GM12864 (cell line): ENCODE data around the gene MYH7.

ENCODE experiments used
- DNase-seq: peaks from one replicate; pipeline ENCODE4 v3.0.0-alpha.2; 2011; ENCODE audit warnings: low read depth
- H3K4me3 ChIP-seq: 2 replicates; pipeline ENCODE4 v1.5.1; 2011; ENCODE audit warnings: mild to moderate bottlenecking, low read depth, low read length, control low read depth
- TF ChIP-seq, protein P1 (sequence below): IDR thresholded peaks from 2 replicates; pipeline ENCODE4 v1.5.1; 2011; ENCODE audit warnings: low read depth, mild to moderate bottlenecking, moderate library complexity, low read length, control low read depth, inconsistent platforms; ENCODE audit errors: missing control alignments

The MYH7 gene

DNA sequence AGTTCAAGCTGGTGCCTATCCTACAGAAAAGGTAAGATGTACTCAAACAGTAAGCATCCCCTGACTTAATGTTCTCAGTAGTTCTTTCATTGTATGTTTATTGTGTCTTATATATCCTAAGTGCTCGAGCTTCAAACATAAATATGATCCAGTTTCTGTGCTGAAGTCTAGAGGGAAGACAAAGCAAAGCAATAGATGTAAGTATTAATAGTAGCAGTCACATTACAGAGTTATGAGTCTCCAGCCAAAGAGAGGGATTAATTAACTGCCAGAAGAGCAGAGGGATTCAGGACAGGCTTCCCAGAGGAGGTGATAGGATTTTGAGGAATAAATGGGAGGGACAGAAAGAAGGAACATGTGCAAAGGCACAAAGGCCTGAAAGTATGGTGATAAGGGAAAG is 35.5 kb upstream of the MYH7 start:
- H3K4me3 ChIP-seq, result no peak overlapping the region
- TF ChIP-seq, protein P1, sequence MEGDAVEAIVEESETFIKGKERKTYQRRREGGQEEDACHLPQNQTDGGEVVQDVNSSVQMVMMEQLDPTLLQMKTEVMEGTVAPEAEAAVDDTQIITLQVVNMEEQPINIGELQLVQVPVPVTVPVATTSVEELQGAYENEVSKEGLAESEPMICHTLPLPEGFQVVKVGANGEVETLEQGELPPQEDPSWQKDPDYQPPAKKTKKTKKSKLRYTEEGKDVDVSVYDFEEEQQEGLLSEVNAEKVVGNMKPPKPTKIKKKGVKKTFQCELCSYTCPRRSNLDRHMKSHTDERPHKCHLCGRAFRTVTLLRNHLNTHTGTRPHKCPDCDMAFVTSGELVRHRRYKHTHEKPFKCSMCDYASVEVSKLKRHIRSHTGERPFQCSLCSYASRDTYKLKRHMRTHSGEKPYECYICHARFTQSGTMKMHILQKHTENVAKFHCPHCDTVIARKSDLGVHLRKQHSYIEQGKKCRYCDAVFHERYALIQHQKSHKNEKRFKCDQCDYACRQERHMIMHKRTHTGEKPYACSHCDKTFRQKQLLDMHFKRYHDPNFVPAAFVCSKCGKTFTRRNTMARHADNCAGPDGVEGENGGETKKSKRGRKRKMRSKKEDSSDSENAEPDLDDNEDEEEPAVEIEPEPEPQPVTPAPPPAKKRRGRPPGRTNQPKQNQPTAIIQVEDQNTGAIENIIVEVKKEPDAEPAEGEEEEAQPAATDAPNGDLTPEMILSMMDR, result no peak
- DNase-seq, result no peak

DNA sequence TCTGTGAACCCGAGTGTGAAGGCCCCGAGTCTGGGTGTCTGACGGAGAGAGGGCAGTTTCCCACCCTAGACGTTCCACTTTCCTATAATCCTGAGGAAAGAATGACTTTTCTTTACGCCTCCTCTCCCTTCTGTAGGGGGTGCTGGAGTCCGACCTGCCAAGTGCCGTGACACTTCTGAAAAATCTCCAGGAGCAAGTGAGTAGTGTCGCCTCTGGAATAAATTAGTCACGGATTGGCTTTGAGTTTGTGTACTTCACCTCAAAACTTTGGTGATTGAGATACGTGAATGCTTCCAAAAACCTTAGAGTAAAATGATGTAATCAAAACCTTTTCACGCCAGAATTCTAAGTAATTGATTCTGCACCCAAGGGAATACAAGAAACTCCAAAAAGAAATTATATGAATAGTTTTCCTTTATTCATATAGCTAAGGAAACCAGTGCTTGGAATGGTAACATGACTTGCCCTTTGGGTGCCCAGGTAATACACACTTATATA is 34.5 kb upstream of the MYH7 start:
- DNase-seq, result no peak
- H3K4me3 ChIP-seq, result peak overlapping the region; percentile 80
- TF ChIP-seq, protein P1, result no peak

DNA sequence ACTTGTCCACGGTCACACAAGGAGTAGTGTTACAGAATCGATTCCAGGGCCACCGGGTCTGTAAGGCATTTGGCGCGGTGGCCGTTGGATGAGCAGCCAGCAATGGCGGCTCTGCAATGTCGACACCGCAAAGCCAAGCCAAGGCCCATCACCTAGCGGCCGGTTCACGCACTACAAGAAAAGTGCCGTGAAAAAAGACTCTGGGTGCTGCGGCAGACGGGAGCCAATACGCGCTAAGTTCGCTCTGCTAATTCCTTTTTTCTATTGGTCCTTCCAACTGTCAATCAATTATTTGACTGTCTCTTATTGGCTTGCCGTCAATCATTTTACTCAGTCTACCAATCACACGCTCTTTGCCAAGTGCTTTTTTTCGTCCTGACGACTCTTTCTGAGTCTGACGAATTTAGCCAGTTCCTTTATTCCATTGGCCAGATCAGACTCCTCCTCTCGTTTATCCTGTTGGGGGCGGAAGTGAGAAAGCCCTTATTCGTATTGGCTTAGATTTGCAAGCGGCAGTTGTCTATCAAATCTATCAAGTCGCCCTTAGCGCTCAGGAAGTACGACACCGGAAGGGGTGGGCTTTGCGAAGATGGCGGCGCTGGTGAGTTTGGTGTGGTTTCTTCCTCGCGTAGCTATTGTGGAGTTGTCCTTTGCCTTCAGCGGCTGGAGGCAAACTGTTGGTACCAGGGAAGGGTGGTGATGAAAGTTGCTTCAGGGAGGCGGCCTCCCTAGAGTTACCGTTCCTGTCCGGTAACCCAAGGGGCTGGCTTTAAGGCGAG is 33.9 kb upstream of the MYH7 start, which contains the start of gene NGDN:
TSS of gene NGDN (plus strand) at position 577 of the 779 bp plus-strand sequence. CDS start at position 590, 13 bp downstream.
- H3K4me3 ChIP-seq, result peak within 1 kb of the TSS; percentile 80
- TF ChIP-seq, protein P1, result peak; percentile 92
- peak; percentile 100 for DNase-seq

DNA sequence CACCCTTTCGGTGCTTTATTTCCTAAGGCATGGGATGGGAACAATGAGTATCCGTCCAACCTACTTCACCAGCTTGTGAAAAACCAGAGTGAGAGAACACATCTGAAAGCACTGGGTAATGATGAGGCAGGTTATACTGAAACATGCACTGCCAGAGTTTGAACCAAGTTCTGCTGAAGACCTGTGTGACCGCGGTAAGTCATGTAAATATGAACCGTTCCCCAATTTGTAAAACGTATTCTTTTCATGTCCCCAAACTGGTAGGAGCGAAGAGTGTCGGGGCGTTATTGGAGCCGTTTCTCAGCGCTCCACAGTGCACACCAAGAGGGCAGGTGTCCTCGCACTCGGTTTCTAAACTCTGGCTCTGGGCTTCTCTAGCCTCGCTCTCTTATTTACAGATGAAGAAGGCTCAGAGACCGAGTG is 33.3 kb upstream of the MYH7 start:
- TF ChIP-seq, protein P1, result no peak
- H3K4me3 ChIP-seq, result peak overlapping the region; percentile 51
- no peak for DNase-seq

DNA sequence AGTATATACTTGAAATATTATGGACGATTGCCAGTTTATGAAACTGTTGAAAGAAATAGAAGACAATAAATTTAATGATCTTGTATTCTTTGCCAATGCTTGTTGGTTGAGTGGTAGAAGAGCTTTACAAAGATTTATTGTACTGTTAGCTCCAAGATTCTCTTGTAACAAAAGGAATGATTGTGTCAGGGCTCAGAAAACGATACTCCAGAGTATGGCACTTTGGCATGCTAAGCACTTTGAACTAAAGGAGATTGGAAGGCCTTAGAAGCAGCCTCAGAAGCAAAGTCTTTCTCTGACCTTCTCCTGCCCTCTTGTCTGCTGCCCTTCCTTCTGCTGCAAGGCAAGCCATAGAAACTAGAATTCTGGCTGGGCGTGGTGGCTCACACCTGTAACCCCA is 29.8 kb upstream of the MYH7 start:
- TF ChIP-seq, protein P1, result no peak
- H3K4me3 ChIP-seq, result no peak overlapping the region
- no peak for DNase-seq

DNA sequence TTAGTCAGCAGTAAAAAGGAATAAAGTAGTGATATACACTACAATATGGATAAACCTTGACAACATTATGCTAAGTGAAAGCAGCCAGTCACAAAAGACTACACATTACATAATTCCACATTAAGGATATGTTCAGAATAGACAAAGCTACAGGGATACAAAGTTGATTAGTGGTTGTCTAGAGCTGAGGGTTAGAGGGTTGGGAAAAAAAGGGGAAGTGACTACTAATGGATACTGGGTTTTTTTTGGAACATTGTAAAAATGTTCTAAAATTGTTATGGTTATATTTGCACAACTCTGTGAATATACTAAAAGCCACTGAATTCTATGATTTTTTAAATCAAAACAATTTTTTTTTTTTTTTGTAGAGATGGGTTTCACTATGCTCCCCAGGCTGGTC is 29.2 kb upstream of the MYH7 start:
- TF ChIP-seq, protein P1, result no peak
- DNase-seq, result no peak
- H3K4me3 ChIP-seq, result no peak overlapping the region
